Panc1 (cell line): Measurements from ENCODE around the gene PDZK1IP1. TPM values are rescaled to one million over a fixed set of nuclear protein-coding genes. Genes with fewer than 3 reads are reported as not detected.

Experiments
- ATAC-seq: fragments of 200-7000 bp; cut with Tn5 transposase; 2 replicates; pipeline ENCODE4 v1.9.1; 2020; ENCODE audit warnings: mild to moderate bottlenecking, moderate library complexity
- BruUV-seq: library from RNA; stranded (reverse); fragments of 400-500 nt; replicated peaks from 2 replicates; lab custom pipeline; 2021; lab: Mats Ljungman, UMichigan
- CTCF ChIA-PET: fragments of 300-600 bp; sonication (Branson Sonifier 250); formaldehyde crosslinking; loops from one replicate; lab custom pipeline; 2022; ENCODE audit warnings: antibody characterized with exemption; lab: Charles Lee
- POLR2A ChIA-PET: fragments of 300-600 bp; sonication (Branson Sonifier 250); formaldehyde crosslinking; loops from one replicate; lab custom pipeline; 2022; ENCODE audit warnings: antibody characterized with exemption; lab: Charles Lee
- DNase-seq: peaks from one replicate; pipeline ENCODE4 v3.0.0-alpha.2; 2010; ENCODE audit warnings: low read depth, low spot score
- H3K27ac ChIP-seq: 2 replicates; pipeline ENCODE4 v1.5.1; 2011; ENCODE audit warnings: mild to moderate bottlenecking, low read length, inconsistent platforms
- H3K27me3 ChIP-seq: fragments of 200-500 bp; sonication (Bioruptor generic); 2 replicates; pipeline ENCODE4 v1.6.0; 2014; ENCODE audit warnings: low read length, inconsistent platforms; ENCODE audit not compliant: control insufficient read depth, insufficient read depth
- H3K36me3 ChIP-seq: fragments of 200-500 bp; sonication (Bioruptor generic); 2 replicates; pipeline ENCODE4 v1.5.1; 2014; ENCODE audit warnings: inconsistent platforms, mild to moderate bottlenecking, low read length, moderate library complexity; ENCODE audit not compliant: control insufficient read depth, insufficient read depth
- H3K4me1 ChIP-seq: 2 replicates; pipeline ENCODE4 v1.5.1; 2011; ENCODE audit warnings: inconsistent platforms, mild to moderate bottlenecking, low read length, moderate library complexity; ENCODE audit not compliant: control insufficient read depth, insufficient read depth
- H3K4me3 ChIP-seq, 2 experiments: 2 replicates each; pipeline ENCODE4 v1.5.1; 2011 to 2012; ENCODE audit warnings: low read depth in 2 of 2, low read length in 2 of 2, mild to moderate bottlenecking in 2 of 2, inconsistent platforms in 1 of 2, moderate library complexity in 1 of 2
- H3K9me3 ChIP-seq: fragments of 200-500 bp; sonication (Bioruptor generic); 2 replicates; pipeline ENCODE4 v1.5.1; 2014; ENCODE audit warnings: low read depth, mild to moderate bottlenecking, inconsistent platforms, low read length, moderate library complexity; ENCODE audit not compliant: control insufficient read depth, insufficient read depth
- POLR2AphosphoS5 ChIP-seq: IDR thresholded peaks from 2 replicates; pipeline ENCODE4 v1.6.1; 2012; ENCODE audit warnings: mild to moderate bottlenecking, low read depth, low read length, moderate library complexity
- SIN3A ChIP-seq: IDR thresholded peaks from 2 replicates; pipeline ENCODE4 v1.6.1; 2012; ENCODE audit warnings: low read depth, mild to moderate bottlenecking, low read length, moderate library complexity, borderline replicate concordance; ENCODE audit not compliant: insufficient read depth
- TCF7L2 ChIP-seq: IDR thresholded peaks from 2 replicates; pipeline ENCODE4 v1.6.1; 2011; ENCODE audit warnings: mild to moderate bottlenecking, low read depth, low read length, inconsistent platforms
- in situ Hi-C: cut with HindIII; loops from 2 replicates; pipeline ENCODE4 v1.10.0; 2016; ENCODE audit warnings: low sequenced_read_pairs, low pct_unique_long_range_greater_than_20kb
- intact Hi-C: fragments of 100-400 bp; cut with micrococcal nuclease; formaldehyde crosslinking; loops from one replicate; pipeline ENCODE4 v1.10.0; 2022; ENCODE audit not compliant: unreplicated experiment
- total RNA-seq: library from RNA; stranded (reverse); gene quantifications from one replicate; pipeline ENCODE4 v1.2.1, GENCODE V29; 2021; ENCODE audit not compliant: unreplicated experiment
- TF ChIP-seq, protein P1 (sequence below): fragments of 450-650 bp; IDR thresholded peaks from 2 replicates; pipeline ENCODE4 v1.5.1; 2017; ENCODE audit warnings: mild to moderate bottlenecking
- TF ChIP-seq, protein P2 (sequence below), 2 experiments: IDR thresholded peaks; 2 replicates each; pipeline ENCODE4 v1.6.1; 2011 to 2012; ENCODE audit warnings: low read depth in 2 of 2, control low read depth in 1 of 2, low read length in 1 of 2, mild to moderate bottlenecking in 1 of 2, moderate library complexity in 1 of 2; ENCODE audit not compliant: insufficient read depth in 1 of 2

The PDZK1IP1 gene
- total RNA-seq, 1 experiment from 2014 or later = not detected

- in situ Hi-C loops = no loop called here
- Histone ChIP-seq H3K9me3 (no peaks in the 10 kb centered on the region), H3K4me3 (no peak overlapping the region), H3K27me3 (peaks cover 5% of the 10 kb centered on the region), H3K27ac (no peak overlapping the region), H3K4me1 (no peaks in the 10 kb centered on the region), H3K36me3 (no peaks in the 10 kb centered on the region)
- no peak for DNase-seq
- ATAC-seq = no peak
- ChIA-PET POLR2A (interaction anchor here (0.6 kb wide), 1 partner anchor 233 kb away, joined by 4 read pairs; no protein-coding TSS in a partner anchor), CTCF (no interaction called here)
- intact Hi-C loops = no loop called here
- TF ChIP-seq, protein P1, sequence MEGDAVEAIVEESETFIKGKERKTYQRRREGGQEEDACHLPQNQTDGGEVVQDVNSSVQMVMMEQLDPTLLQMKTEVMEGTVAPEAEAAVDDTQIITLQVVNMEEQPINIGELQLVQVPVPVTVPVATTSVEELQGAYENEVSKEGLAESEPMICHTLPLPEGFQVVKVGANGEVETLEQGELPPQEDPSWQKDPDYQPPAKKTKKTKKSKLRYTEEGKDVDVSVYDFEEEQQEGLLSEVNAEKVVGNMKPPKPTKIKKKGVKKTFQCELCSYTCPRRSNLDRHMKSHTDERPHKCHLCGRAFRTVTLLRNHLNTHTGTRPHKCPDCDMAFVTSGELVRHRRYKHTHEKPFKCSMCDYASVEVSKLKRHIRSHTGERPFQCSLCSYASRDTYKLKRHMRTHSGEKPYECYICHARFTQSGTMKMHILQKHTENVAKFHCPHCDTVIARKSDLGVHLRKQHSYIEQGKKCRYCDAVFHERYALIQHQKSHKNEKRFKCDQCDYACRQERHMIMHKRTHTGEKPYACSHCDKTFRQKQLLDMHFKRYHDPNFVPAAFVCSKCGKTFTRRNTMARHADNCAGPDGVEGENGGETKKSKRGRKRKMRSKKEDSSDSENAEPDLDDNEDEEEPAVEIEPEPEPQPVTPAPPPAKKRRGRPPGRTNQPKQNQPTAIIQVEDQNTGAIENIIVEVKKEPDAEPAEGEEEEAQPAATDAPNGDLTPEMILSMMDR = no peak
- TF ChIP-seq, protein P2, sequence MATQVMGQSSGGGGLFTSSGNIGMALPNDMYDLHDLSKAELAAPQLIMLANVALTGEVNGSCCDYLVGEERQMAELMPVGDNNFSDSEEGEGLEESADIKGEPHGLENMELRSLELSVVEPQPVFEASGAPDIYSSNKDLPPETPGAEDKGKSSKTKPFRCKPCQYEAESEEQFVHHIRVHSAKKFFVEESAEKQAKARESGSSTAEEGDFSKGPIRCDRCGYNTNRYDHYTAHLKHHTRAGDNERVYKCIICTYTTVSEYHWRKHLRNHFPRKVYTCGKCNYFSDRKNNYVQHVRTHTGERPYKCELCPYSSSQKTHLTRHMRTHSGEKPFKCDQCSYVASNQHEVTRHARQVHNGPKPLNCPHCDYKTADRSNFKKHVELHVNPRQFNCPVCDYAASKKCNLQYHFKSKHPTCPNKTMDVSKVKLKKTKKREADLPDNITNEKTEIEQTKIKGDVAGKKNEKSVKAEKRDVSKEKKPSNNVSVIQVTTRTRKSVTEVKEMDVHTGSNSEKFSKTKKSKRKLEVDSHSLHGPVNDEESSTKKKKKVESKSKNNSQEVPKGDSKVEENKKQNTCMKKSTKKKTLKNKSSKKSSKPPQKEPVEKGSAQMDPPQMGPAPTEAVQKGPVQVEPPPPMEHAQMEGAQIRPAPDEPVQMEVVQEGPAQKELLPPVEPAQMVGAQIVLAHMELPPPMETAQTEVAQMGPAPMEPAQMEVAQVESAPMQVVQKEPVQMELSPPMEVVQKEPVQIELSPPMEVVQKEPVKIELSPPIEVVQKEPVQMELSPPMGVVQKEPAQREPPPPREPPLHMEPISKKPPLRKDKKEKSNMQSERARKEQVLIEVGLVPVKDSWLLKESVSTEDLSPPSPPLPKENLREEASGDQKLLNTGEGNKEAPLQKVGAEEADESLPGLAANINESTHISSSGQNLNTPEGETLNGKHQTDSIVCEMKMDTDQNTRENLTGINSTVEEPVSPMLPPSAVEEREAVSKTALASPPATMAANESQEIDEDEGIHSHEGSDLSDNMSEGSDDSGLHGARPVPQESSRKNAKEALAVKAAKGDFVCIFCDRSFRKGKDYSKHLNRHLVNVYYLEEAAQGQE (IDR thresholded peaks at IDR 0.05; ENCODE audit: insufficient read depth in 1 of 2, low read depth in 2 of 2, low read length in 1 of 2) = no peak
- no peak for TF ChIP-seq SIN3A
- TF ChIP-seq POLR2AphosphoS5 = no peak
- TF ChIP-seq TCF7L2 = no peak
- BruUV-seq = no TSS peak
These were observed 11.3 kb upstream of the PDZK1IP1 start for GRCh38 chr1:47201179-47201578.

DNA sequence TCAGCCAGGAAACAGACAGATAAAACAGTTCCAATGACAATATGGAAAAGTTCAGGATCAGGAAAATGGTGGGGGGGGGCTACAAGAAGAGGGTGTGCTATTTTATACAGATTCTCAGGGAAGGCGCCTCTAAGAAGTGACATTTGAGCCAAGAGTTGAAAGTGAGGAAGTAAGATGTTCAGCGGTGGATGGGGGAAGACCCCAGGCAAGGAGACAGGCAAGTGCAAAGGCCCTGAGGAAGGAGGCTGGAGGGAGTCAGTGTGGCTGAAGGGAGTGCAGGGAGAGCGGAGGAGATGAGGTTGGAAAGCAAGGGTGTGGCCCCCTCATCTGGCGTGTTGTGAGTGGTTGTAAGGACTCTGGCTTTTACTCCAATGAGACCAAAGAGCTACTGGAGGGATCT, 8.4 kb upstream of the PDZK1IP1 start:
- TF ChIP-seq SIN3A = no peak
- TF ChIP-seq, protein P1 = no peak
- no peak for TF ChIP-seq TCF7L2
- TF ChIP-seq, protein P2 (IDR thresholded peaks at IDR 0.05; ENCODE audit: insufficient read depth in 1 of 2, low read depth in 2 of 2, low read length in 1 of 2) = no peak
- TF ChIP-seq POLR2AphosphoS5 = no peak
- intact Hi-C loops = no loop called here
- Histone ChIP-seq H3K36me3 (no peaks in the 10 kb centered on the region), H3K9me3 (no peaks in the 10 kb centered on the region), H3K27ac (no peak overlapping the region), H3K4me1 (no peaks in the 10 kb centered on the region), H3K4me3 (no peak overlapping the region), H3K27me3 (peaks cover 5% of the 10 kb centered on the region; the same call in 1 of the 2 replicates)
- ChIA-PET POLR2A (no interaction called here), CTCF (no interaction called here)
- ATAC-seq (no peak), DNase-seq (no peak)
- in situ Hi-C loops = no loop called here
- BruUV-seq = no TSS peak
